Measurements from ENCODE around the gene ATXN7L3.

Gene ATXN7L3

GRCh38 chr17:44220213-44221083, 20.8 kb upstream of the ATXN7L3 start (continued):
- TF ChIP-seq ZNF133 (tag by site-specific recombination; IDR thresholded peaks at IDR 0.05) (no peak), ZNF76 (tag by site-specific recombination; IDR thresholded peaks at IDR 0.05; ENCODE audit: borderline replicate concordance, low read depth) (peak; percentile 74), MZF1 (tag by site-specific recombination; IDR thresholded peaks at IDR 0.05; ENCODE audit: borderline replicate concordance) (0 out of 2 replicates have a peak, but pooled peaks have one; percentile 40), ZNF785 (tag by site-specific recombination; IDR thresholded peaks at IDR 0.05) (no peak), GLIS1 (tag by site-specific recombination; IDR thresholded peaks at IDR 0.05) (peak; percentile 72), ZNF580 (tag by site-specific recombination; IDR thresholded peaks at IDR 0.05) (no peak), SCRT2 (tag by site-specific recombination; IDR thresholded peaks at IDR 0.05) (no peak), SP2 (tag by site-specific recombination; IDR thresholded peaks at IDR 0.05) (no peak), ZSCAN23 (tag by site-specific recombination; IDR thresholded peaks at IDR 0.05) (no peak), ZBTB1 (tag by site-specific recombination; IDR thresholded peaks at IDR 0.05) (no peak), ZNF223 (tag by site-specific recombination; IDR thresholded peaks at IDR 0.05) (no peak; the same call in 1 of the 2 replicates), ZNF658 (tag by site-specific recombination; IDR thresholded peaks at IDR 0.05) (no peak), ZNF585B (tag by site-specific recombination; IDR thresholded peaks at IDR 0.05) (no peak), PRDM1 (tag by site-specific recombination; IDR thresholded peaks at IDR 0.05) (no peak), GFI1B (tag by site-specific recombination; IDR thresholded peaks at IDR 0.05) (no peak), ZBTB7A (tag by site-specific recombination; IDR thresholded peaks at IDR 0.05; ENCODE audit: low read depth) (peak; percentile 93; the same call in 1 of the 2 replicates), ZNF639 (tag by site-specific recombination; IDR thresholded peaks at IDR 0.05) (0 out of 2 replicates have a peak, but pooled peaks have one; percentile 73), ZNF548 (tag by site-specific recombination; IDR thresholded peaks at IDR 0.05) (no peak), ZNF660 (tag by site-specific recombination; IDR thresholded peaks at IDR 0.05) (no peak; the same call in 1 of the 2 replicates), ZNF624 (tag by site-specific recombination; IDR thresholded peaks at IDR 0.05) (no peak), ZFP37 (tag by site-specific recombination; IDR thresholded peaks at IDR 0.05) (peak; percentile 66; the same call in 1 of the 2 replicates), WT1 (tag by site-specific recombination; IDR thresholded peaks at IDR 0.05) (peak; percentile 23; the same call in 1 of the 2 replicates), ZBTB10 (tag by site-specific recombination; IDR thresholded peaks at IDR 0.05) (peak; percentile 93), ZNF510 (tag by site-specific recombination; IDR thresholded peaks at IDR 0.05; ENCODE audit: insufficient replicate concordance) (no peak), ZBTB8A (tag by site-specific recombination; IDR thresholded peaks at IDR 0.05) (peak; percentile 94), ZNF266 (tag by site-specific recombination; IDR thresholded peaks at IDR 0.05; ENCODE audit: low read depth) (no peak), ZBTB48 (tag by site-specific recombination; IDR thresholded peaks at IDR 0.05) (peak; percentile 54; the same call in 1 of the 2 replicates), ZNF747 (tag by site-specific recombination; IDR thresholded peaks at IDR 0.05) (no peak), ZNF311 (tag by site-specific recombination; IDR thresholded peaks at IDR 0.05; ENCODE audit: borderline replicate concordance) (no peak)
- TF ChIP-seq, protein P1, sequence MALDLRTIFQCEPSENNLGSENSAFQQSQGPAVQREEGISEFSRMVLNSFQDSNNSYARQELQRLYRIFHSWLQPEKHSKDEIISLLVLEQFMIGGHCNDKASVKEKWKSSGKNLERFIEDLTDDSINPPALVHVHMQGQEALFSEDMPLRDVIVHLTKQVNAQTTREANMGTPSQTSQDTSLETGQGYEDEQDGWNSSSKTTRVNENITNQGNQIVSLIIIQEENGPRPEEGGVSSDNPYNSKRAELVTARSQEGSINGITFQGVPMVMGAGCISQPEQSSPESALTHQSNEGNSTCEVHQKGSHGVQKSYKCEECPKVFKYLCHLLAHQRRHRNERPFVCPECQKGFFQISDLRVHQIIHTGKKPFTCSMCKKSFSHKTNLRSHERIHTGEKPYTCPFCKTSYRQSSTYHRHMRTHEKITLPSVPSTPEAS (tag by site-specific recombination; IDR thresholded peaks at IDR 0.05) = no peak
- TF ChIP-seq, protein P2, sequence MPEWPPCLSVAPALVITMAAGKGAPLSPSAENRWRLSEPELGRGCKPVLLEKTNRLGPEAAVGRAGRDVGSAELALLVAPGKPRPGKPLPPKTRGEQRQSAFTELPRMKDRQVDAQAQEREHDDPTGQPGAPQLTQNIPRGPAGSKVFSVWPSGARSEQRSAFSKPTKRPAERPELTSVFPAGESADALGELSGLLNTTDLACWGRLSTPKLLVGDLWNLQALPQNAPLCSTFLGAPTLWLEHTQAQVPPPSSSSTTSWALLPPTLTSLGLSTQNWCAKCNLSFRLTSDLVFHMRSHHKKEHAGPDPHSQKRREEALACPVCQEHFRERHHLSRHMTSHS (tag by site-specific recombination; IDR thresholded peaks at IDR 0.05) = no peak
- TF ChIP-seq, protein P3, sequence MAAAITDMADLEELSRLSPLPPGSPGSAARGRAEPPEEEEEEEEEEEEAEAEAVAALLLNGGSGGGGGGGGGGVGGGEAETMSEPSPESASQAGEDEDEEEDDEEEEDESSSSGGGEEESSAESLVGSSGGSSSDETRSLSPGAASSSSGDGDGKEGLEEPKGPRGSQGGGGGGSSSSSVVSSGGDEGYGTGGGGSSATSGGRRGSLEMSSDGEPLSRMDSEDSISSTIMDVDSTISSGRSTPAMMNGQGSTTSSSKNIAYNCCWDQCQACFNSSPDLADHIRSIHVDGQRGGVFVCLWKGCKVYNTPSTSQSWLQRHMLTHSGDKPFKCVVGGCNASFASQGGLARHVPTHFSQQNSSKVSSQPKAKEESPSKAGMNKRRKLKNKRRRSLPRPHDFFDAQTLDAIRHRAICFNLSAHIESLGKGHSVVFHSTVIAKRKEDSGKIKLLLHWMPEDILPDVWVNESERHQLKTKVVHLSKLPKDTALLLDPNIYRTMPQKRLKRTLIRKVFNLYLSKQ (tag by site-specific recombination; IDR thresholded peaks at IDR 0.05; ENCODE audit: borderline replicate concordance) = no peak
